Cardiac fibroblast (primary cell): ENCODE results near the gene SNRNP25.

ENCODE experiments used
- DNase-seq, 2 donors: peaks; one replicate each; pipeline versions ENCODE4 v3.0.0 to v3.0.0-alpha.2; 2010; ENCODE audit warnings: low read depth in 2 of 2
- H3K4me3 ChIP-seq, 2 donors: replicated peaks in 1 of 2; 1 replicate in 1 of 2; 2 replicates in 1 of 2; pipeline ENCODE4 v1.5.1; 2011; ENCODE audit warnings: low read depth in 2 of 2, low read length in 2 of 2, mild to moderate bottlenecking in 2 of 2, moderate library complexity in 1 of 2
- CTCF ChIP-seq: IDR thresholded peaks from one replicate; pipeline ENCODE4 v1.5.1; 2011; ENCODE audit warnings: low read depth, mild to moderate bottlenecking, low read length, inconsistent platforms

SNRNP25 gene

GRCh38 chr16:77273-77806 lies 23.7 kb downstream of the SNRNP25 start:
- no peak for TF ChIP-seq CTCF
- peak; percentile 79 to 85 for DNase-seq
- H3K4me3 ChIP-seq: peak overlapping the region; percentile 33 to 77

- DNase-seq: peak; percentile 78 to 85
- H3K4me3 ChIP-seq: peak within 1 kb of the TSS; percentile 58 to 77
- no peak for TF ChIP-seq CTCF
These were observed 24.3 kb downstream of the SNRNP25 start, which contains the start of gene MPG for GRCh38 chr16:77807-78443. TSS of gene MPG (plus strand) at chr16:78225. CDS start at chr16:78310, 85 bp downstream.

GRCh38 chr16:78444-79150 lies 25.0 kb downstream of the SNRNP25 start:
- DNase-seq: peak; percentile 60 to 67
- no peak for TF ChIP-seq CTCF
- H3K4me3 ChIP-seq: peak overlapping the region; percentile 58 to 77

- DNase-seq: peak; percentile 37 to 62
- no peak for TF ChIP-seq CTCF
- peak overlapping the region; percentile 58 to 77 for H3K4me3 ChIP-seq
These were observed 25.8 kb downstream of the SNRNP25 start for GRCh38 chr16:79151-80054.

- TF ChIP-seq CTCF: no peak
- DNase-seq: no peak
- H3K4me3 ChIP-seq: no peak overlapping the region
These were observed 29.5 kb downstream of the SNRNP25 start for GRCh38 chr16:83060-83603.

- peak; percentile 54 for DNase-seq
- H3K4me3 ChIP-seq: no peak overlapping the region
- TF ChIP-seq CTCF: peak; percentile 3
These were observed 30.4 kb downstream of the SNRNP25 start for GRCh38 chr16:83781-84615.
